ENCODE results near the gene CTSL. TPM values are rescaled to one million over a fixed set of nuclear protein-coding genes. Genes with fewer than 3 reads are reported as not detected.

CTSL gene
- total and polyA plus RNA-seq, 2 experiments from 2014 or later = 34.5 to 35.3 TPM

Other genes starting within 250 kb of the CTSL start
- gene DAPK1, start 228.3 kb upstream of the CTSL start, total RNA-seq (2014; rRNA removed; shearing (Covaris generic)) = 109 and 134 TPM in 2 replicates
- gene DAPK1, start 228.3 kb upstream of the CTSL start, polyA plus RNA-seq (2016; fragmentation: Nextera tagmentation; extraction: Ambion mirVana) = 32.2 and 37.0 TPM in 2 replicates
- not detected in 2 replicates for gene SPATA31E1, start 156.8 kb downstream of the CTSL start, total RNA-seq (2014; rRNA removed; shearing (Covaris generic))
- gene SPATA31E1, start 156.8 kb downstream of the CTSL start, polyA plus RNA-seq (2016; fragmentation: Nextera tagmentation; extraction: Ambion mirVana) = 0.05 TPM in 2 replicates
- gene SPATA31C1, start 191.8 kb downstream of the CTSL start, total RNA-seq (2014; rRNA removed; shearing (Covaris generic)) = 0.08 TPM in 1 of 2 replicates, not detected in the other
- 0.16 TPM in 1 of 2 replicates, not detected in the other for gene SPATA31C1, start 191.8 kb downstream of the CTSL start, polyA plus RNA-seq (2016; fragmentation: Nextera tagmentation; extraction: Ambion mirVana)
- gene CDK20, start 248.4 kb downstream of the CTSL start, total RNA-seq (2014; rRNA removed; shearing (Covaris generic)) = 3.2 and 3.6 TPM in 2 replicates
- 2.1 and 2.5 TPM in 2 replicates for gene CDK20, start 248.4 kb downstream of the CTSL start, polyA plus RNA-seq (2016; fragmentation: Nextera tagmentation; extraction: Ambion mirVana)